Pancreas (tissue), 10 donors: ENCODE data around the gene PLA2G2D. TPM values are rescaled to one million over a fixed set of nuclear protein-coding genes. Genes with fewer than 3 reads are reported as not detected.

ENCODE experiments used
- ATAC-seq, 4 donors: fragments of 200-7000 bp; cut with Tn5 transposase; one replicate each; pipeline versions ENCODE4 v1.8.0 to v1.9.1; 2020; ENCODE audit warnings: mild to moderate bottlenecking in 4 of 4, moderate library complexity in 4 of 4
- DNase-seq, 6 donors: peaks; one replicate each; pipeline ENCODE4 v3.0.0-alpha.2; 2020
- FAIRE-seq: peaks from 2 replicates; lab custom pipeline; 2012; peaks lifted over from hg19 to GRCh38; lab: Jason Lieb, UNC
- H3K27ac ChIP-seq, 4 donors: fragments of 200-600 bp; sonication (generic); 1 replicate in 3 of 4; 2 replicates in 1 of 4; pipeline versions ENCODE4 v1.5.0 to v1.8.0; 2020
- H3K27me3 ChIP-seq, 4 donors: fragments of 200-600 bp; one replicate each; pipeline ENCODE4 v1.8.0; 2021
- H3K36me3 ChIP-seq, 3 donors: fragments of 200-600 bp; sonication (generic) in 1 of 3; one replicate each; pipeline versions ENCODE4 v1.5.0 to v1.8.0; 2020 to 2021
- H3K4me1 ChIP-seq, 3 donors: fragments of 200-600 bp; one replicate each; pipeline ENCODE4 v1.8.0; 2021
- H3K4me3 ChIP-seq, 4 donors: fragments of 200-600 bp; sonication (generic) in 2 of 4; one replicate each; pipeline versions ENCODE4 v1.5.0 to v1.8.0; 2020 to 2021
- H3K9me3 ChIP-seq, 4 donors: fragments of 200-600 bp; one replicate each; pipeline ENCODE4 v1.8.0; 2021
- CTCF ChIP-seq, 4 donors: fragments of 200-600 bp; sonication (generic) in 3 of 4; IDR thresholded peaks; one replicate each; pipeline versions ENCODE4 v1.5.0 to v1.8.0; 2021; ENCODE audit warnings: antibody characterized with exemption in 4 of 4
- WGBS, 2 donors: extraction: QIAGEN DNeasy Blood & Tissue Kit; methylation state at CpG; one replicate each; pipeline ENCODE4 v1.1.7; 2013; 5-methylcytosine and 5-hydroxymethylcytosine counted together
- intact Hi-C, 3 donors: fragments of 100-400 bp; cut with DNase I; formaldehyde crosslinking; loops; one replicate each; pipeline versions ENCODE4 v1.11.1 to v1.14.2; 2022
- polyA plus RNA-seq, 2 donors: library from polyadenylated mRNA; stranded (reverse); fragments of 200-250 nt; gene quantifications; one replicate each; pipeline ENCODE4 v1.2.3, GENCODE V29; 2013
- total RNA-seq, 6 donors: library from RNA; stranded (reverse); fragmentation: NEBNext Ultra II Directional in 4 of 6; extraction: Animal tissue kit (Norgen Biotek cat#: 25700) in 4 of 6; gene quantifications; one replicate each; pipeline versions ENCODE4 v1.2.1 to v1.2.4, GENCODE V29; 2021 to 2023
- donor health status: healthy with polysubstance abuse.
- donor health status: DM: no; HTN: no; CAD: no; lungs with moderate emphysema.
- donor health status: DM: no; HTN: no; CAD: no.
- donor health status: control.
- donor health status: control.
- donor health status: Bipolar disorder and iron deficiency.
- donor health status: DM: yes; HTN: yes; CAD: no.
- donor health status: DM: no; HTN: no; CAD: no.
- donor health status: DM: no; HTN: no; CAD: no.
- donor health status: DM: yes; HTN: yes; CAD: no.

The PLA2G2D gene
- total and polyA plus RNA-seq, 8 donors: 0.25 TPM; not detected in 7

- Histone ChIP-seq H3K4me3 (no peak overlapping the region), H3K4me1 (peaks cover 0 to 19% (median 4%) of the 10 kb centered on the region in 3 donors), H3K27me3 (no peaks in the 10 kb centered on the region), H3K36me3 (no peaks in the 10 kb centered on the region), H3K9me3 (no peaks in the 10 kb centered on the region), H3K27ac (no peak overlapping the region)
- FAIRE-seq (no peak), DNase-seq (peak in 1 of 6 donors; percentile 20), ATAC-seq (no peak)
- WGBS, 2 donors: 76 to 87% methylated on average over 5 to 6 of the region's 6 CpGs
- intact Hi-C loops: no loop called here
- TF ChIP-seq CTCF (IDR thresholded peaks at IDR 0.05): no peak
Measured at GRCh38 chr1:20150969-20151368, 31.6 kb upstream of the PLA2G2D start.

- H3K9me3 ChIP-seq: no peaks in the 10 kb centered on the region
- peak in 1 of 6 donors; percentile 46 for DNase-seq
- FAIRE-seq: no peak
- H3K27ac ChIP-seq: no peak overlapping the region
- peaks cover 0 to 19% (median 4%) of the 10 kb centered on the region in 3 donors for H3K4me1 ChIP-seq
- no peaks in the 10 kb centered on the region for H3K36me3 ChIP-seq
- WGBS, 2 donors: 85 to 86% methylated on average over 8 of the region's 8 CpGs
- no peak for ATAC-seq
- no peak overlapping the region for H3K4me3 ChIP-seq
- intact Hi-C loops: no loop called here
- no peaks in the 10 kb centered on the region for H3K27me3 ChIP-seq
- no peak for TF ChIP-seq CTCF (IDR thresholded peaks at IDR 0.05)
Measured at GRCh38 chr1:20150326-20150705, 31.0 kb upstream of the PLA2G2D start.

- Histone ChIP-seq H3K4me1 (peaks cover 0 to 19% (median 4%) of the 10 kb centered on the region in 3 donors), H3K27me3 (no peaks in the 10 kb centered on the region), H3K36me3 (no peaks in the 10 kb centered on the region), H3K27ac (no peak overlapping the region), H3K9me3 (no peaks in the 10 kb centered on the region), H3K4me3 (no peak overlapping the region)
- 77 to 79% methylated on average over 27 of the region's 27 CpGs for WGBS, 2 donors
- ATAC-seq: no peak
- DNase-seq: peak in 1 of 6 donors; percentile 52
- intact Hi-C loops: loop anchor here in 2 of 3 donors (10.0 kb wide), 2 partner anchors 175 to 225 kb away; partner anchors contain the start of genes PLA2G2A (in 1 of the 2) and PLA2G2E (in 1 of the 2)
- FAIRE-seq: no peak
- TF ChIP-seq CTCF (IDR thresholded peaks at IDR 0.05): no peak
Measured at GRCh38 chr1:20149601-20150325, 30.4 kb upstream of the PLA2G2D start.

GRCh38 chr1:20148571-20149500 is 29.5 kb upstream of the PLA2G2D start:
- no peak for ATAC-seq
- no peak overlapping the region for H3K4me3 ChIP-seq
- no peaks in the 10 kb centered on the region for H3K36me3 ChIP-seq
- no peak for FAIRE-seq
- H3K9me3 ChIP-seq: no peaks in the 10 kb centered on the region
- H3K27ac ChIP-seq: no peak overlapping the region
- 83 to 90% methylated on average over 13 of the region's 13 CpGs for WGBS, 2 donors
- H3K27me3 ChIP-seq: no peaks in the 10 kb centered on the region
- peak in 1 of 6 donors; percentile 50 for DNase-seq
- TF ChIP-seq CTCF (IDR thresholded peaks at IDR 0.05): no peak
- H3K4me1 ChIP-seq: peaks cover 0 to 13% (median 4%) of the 10 kb centered on the region in 3 donors
- intact Hi-C loops: loop anchor here in 2 of 3 donors (10.0 kb wide), 2 partner anchors 174 to 224 kb away; partner anchors contain the start of genes PLA2G2A (in 1 of the 2) and PLA2G2E (in 1 of the 2)
